Endodermal cell (in vitro differentiated cells): ENCODE results near the gene CABP7. TPM values are rescaled to one million over a fixed set of nuclear protein-coding genes. Genes with fewer than 3 reads are reported as not detected.
A peak's percentile ranks its signal among the peaks of the same experiment; 100 is the strongest.

Experiments
- DNase-seq: peaks from one replicate; pipeline ENCODE4 v3.0.0-alpha.2; 2017
- H3K27ac ChIP-seq: 2 replicates; pipeline ENCODE4 v1.5.1; 2013; ENCODE audit warnings: mild to moderate bottlenecking, low read depth, low read length, moderate library complexity
- H3K27me3 ChIP-seq: 2 replicates; pipeline ENCODE4 v1.6.1; 2013; ENCODE audit warnings: mild to moderate bottlenecking, low read length, moderate library complexity; ENCODE audit not compliant: insufficient read depth, control insufficient read depth, poor library complexity, severe bottlenecking
- H3K36me3 ChIP-seq: 2 replicates; pipeline ENCODE4 v1.7.0; 2013; ENCODE audit warnings: mild to moderate bottlenecking, low read length, moderate library complexity; ENCODE audit not compliant: control insufficient read depth, insufficient read depth
- H3K4me1 ChIP-seq: one replicate; pipeline ENCODE4 v1.7.0; 2013; ENCODE audit warnings: low read length; ENCODE audit not compliant: control insufficient read depth, insufficient read depth
- H3K4me3 ChIP-seq: 2 replicates; pipeline ENCODE4 v1.5.1; 2013; ENCODE audit warnings: mild to moderate bottlenecking, low read length, moderate library complexity
- H3K9ac ChIP-seq: 2 replicates; pipeline ENCODE4 v1.6.1; 2013; ENCODE audit warnings: mild to moderate bottlenecking, low read length, moderate library complexity; ENCODE audit not compliant: poor library complexity, severe bottlenecking; ENCODE audit errors: extremely low read depth
- H3K9me3 ChIP-seq: 2 replicates; pipeline ENCODE4 v1.6.1; 2013; ENCODE audit warnings: mild to moderate bottlenecking, low read length, moderate library complexity; ENCODE audit not compliant: control insufficient read depth
- H3K27ac Mint-ChIP-seq: 2 replicates; pipeline ENCODE4 v1.8.0; 2020; ENCODE audit warnings: mixed read lengths
- H3K27me3 Mint-ChIP-seq: 2 replicates; pipeline ENCODE4 v1.8.0; 2021; ENCODE audit warnings: mild to moderate bottlenecking, mixed read lengths; ENCODE audit not compliant: insufficient read depth
- H3K36me3 Mint-ChIP-seq: 2 replicates; pipeline ENCODE4 v1.8.0; 2020; ENCODE audit warnings: low read depth, mixed read lengths
- H3K4me1 Mint-ChIP-seq: 2 replicates; pipeline ENCODE4 v1.8.0; 2020; ENCODE audit warnings: mixed read lengths
- H3K4me3 Mint-ChIP-seq: 2 replicates; pipeline ENCODE4 v1.8.0; 2020; ENCODE audit warnings: mild to moderate bottlenecking, moderate library complexity, mixed read lengths
- H3K9me3 Mint-ChIP-seq: 2 replicates; pipeline ENCODE4 v1.8.0; 2020; ENCODE audit warnings: mild to moderate bottlenecking, mixed read lengths
- CTCF ChIP-seq: fragments of 200-600 bp; sonication (generic); conservative IDR thresholded peaks from 2 replicates; pipeline ENCODE4 v1.5.0; 2021; ENCODE audit warnings: antibody characterized with exemption, mild to moderate bottlenecking
- WGBS, 2 experiments: methylation state at CpG; one replicate each; pipeline versions ENCODE4 v1.1.5 to v1.1.7; 2013; ENCODE audit warnings: missing lambda C conversion rate in 2 of 2, mixed read lengths in 1 of 2; ENCODE audit not compliant: insufficient coverage in 1 of 2, insufficient read length in 1 of 2; 5-methylcytosine and 5-hydroxymethylcytosine counted together
- total RNA-seq, 2 donors: library from RNA; stranded (reverse); fragmentation: NEBNext Ultra II Directional in 1 of 2; extraction: Animal tissue kit (Norgen Biotek cat#: 25700) in 1 of 2; gene quantifications; 2 replicates in 1 of 2; 3 replicates in 1 of 2; pipeline ENCODE4 v1.2.1, GENCODE V29; 2021

The CABP7 gene
- total RNA-seq, 2 donors from 2014 or later = 0.26 TPM; not detected in 1

GRCh38 chr22:29744902-29745301, 25.1 kb downstream of the CABP7 start:
- Histone ChIP-seq H3K4me1 (no peaks in the 10 kb centered on the region), H3K4me3 (no peak overlapping the region), H3K36me3 (no peaks in the 10 kb centered on the region), H3K9ac (no peak overlapping the region), H3K27me3 (no peaks in the 10 kb centered on the region), H3K9me3 (no peaks in the 10 kb centered on the region), H3K27ac (no peak overlapping the region)
- H3K27ac Mint-ChIP-seq = peak overlapping the region; percentile 7
- H3K4me1 Mint-ChIP-seq = no peaks in the 10 kb centered on the region
- no peak overlapping the region for H3K4me3 Mint-ChIP-seq
- peaks cover 16% of the 10 kb centered on the region for H3K36me3 Mint-ChIP-seq
- H3K9me3 Mint-ChIP-seq = no peaks in the 10 kb centered on the region
- no peak for DNase-seq
- 90 to 100% methylated on average over 2 to 8 of the region's 8 CpGs for WGBS, 2 experiments
- no peak for TF ChIP-seq CTCF
- H3K27me3 Mint-ChIP-seq = no peaks in the 10 kb centered on the region

- Mint-ChIP-seq H3K4me3 (no peak overlapping the region), H3K36me3 (peaks cover 13% of the 10 kb centered on the region), H3K9me3 (no peaks in the 10 kb centered on the region), H3K4me1 (no peaks in the 10 kb centered on the region), H3K27me3 (no peaks in the 10 kb centered on the region), H3K27ac (peak overlapping the region; percentile 67)
- no peak overlapping the region for H3K4me3 ChIP-seq
- WGBS, 2 experiments = 92 to 98% methylated on average over 5 to 7 of the region's 7 CpGs
- DNase-seq = no peak
- no peaks in the 10 kb centered on the region for H3K4me1 ChIP-seq
- H3K9ac ChIP-seq = no peak overlapping the region
- no peak overlapping the region for H3K27ac ChIP-seq
- no peaks in the 10 kb centered on the region for H3K9me3 ChIP-seq
- H3K36me3 ChIP-seq = no peaks in the 10 kb centered on the region
- TF ChIP-seq CTCF = no peak
- H3K27me3 ChIP-seq = no peaks in the 10 kb centered on the region
Measured at GRCh38 chr22:29747832-29748231, 28.0 kb downstream of the CABP7 start.

GRCh38 chr22:29748248-29748893, 28.6 kb downstream of the CABP7 start:
- Histone ChIP-seq H3K4me3 (no peak overlapping the region), H3K4me1 (no peaks in the 10 kb centered on the region), H3K36me3 (no peaks in the 10 kb centered on the region), H3K27me3 (no peaks in the 10 kb centered on the region), H3K9me3 (no peaks in the 10 kb centered on the region), H3K27ac (no peak overlapping the region), H3K9ac (no peak overlapping the region)
- no peak for TF ChIP-seq CTCF
- no peaks in the 10 kb centered on the region for H3K4me1 Mint-ChIP-seq
- DNase-seq = no peak
- WGBS, 2 experiments = 92 to 97% methylated on average over 7 to 9 of the region's 9 CpGs
- H3K36me3 Mint-ChIP-seq = peaks cover 13% of the 10 kb centered on the region
- no peaks in the 10 kb centered on the region for H3K9me3 Mint-ChIP-seq
- no peak overlapping the region for H3K4me3 Mint-ChIP-seq
- peak overlapping the region; percentile 67 for H3K27ac Mint-ChIP-seq
- no peaks in the 10 kb centered on the region for H3K27me3 Mint-ChIP-seq
